ENCODE data around the gene SLC9A4.
"Not testable (repeated sequence)": the region's sequence is repeated elsewhere in the genome, so short reads cannot be mapped to it uniquely, and the experiment has no call there.

Gene SLC9A4

GRCh38 chr2:102558463-102558862 lies 85.4 kb downstream of the SLC9A4 start:
- H3K4me3 ChIP-seq (ENCODE audit: low read length), result no peak overlapping the region
- no peaks in the 10 kb centered on the region for H3K27me3 ChIP-seq (ENCODE audit: insufficient read depth, low read length)
- no peak overlapping the region for H3K9ac ChIP-seq (ENCODE audit: low read depth, low read length)
- no peak overlapping the region for H3K27ac ChIP-seq (ENCODE audit: low read length)
- no peaks in the 10 kb centered on the region for H3K4me1 ChIP-seq (ENCODE audit: insufficient read depth, low read length)
- no peaks in the 10 kb centered on the region for H3K9me3 ChIP-seq (ENCODE audit: insufficient read depth, low read depth, low read length)
- H3K36me3 ChIP-seq (ENCODE audit: insufficient read depth, low read depth, low read length), result no peaks in the 10 kb centered on the region

- peaks cover 13% of the 10 kb centered on the region for H3K9me3 ChIP-seq (ENCODE audit: insufficient read depth, low read depth, low read length)
- not testable (repeated sequence) for H3K36me3 ChIP-seq (ENCODE audit: insufficient read depth, low read depth, low read length); H3K4me1 ChIP-seq (ENCODE audit: insufficient read depth, low read length); H3K27me3 ChIP-seq (ENCODE audit: insufficient read depth, low read length); H3K4me3 ChIP-seq (ENCODE audit: low read length); H3K27ac ChIP-seq (ENCODE audit: low read length); H3K9ac ChIP-seq (ENCODE audit: low read depth, low read length)
Measured at GRCh38 chr2:102562542-102562941, 89.5 kb downstream of the SLC9A4 start.

DNA sequence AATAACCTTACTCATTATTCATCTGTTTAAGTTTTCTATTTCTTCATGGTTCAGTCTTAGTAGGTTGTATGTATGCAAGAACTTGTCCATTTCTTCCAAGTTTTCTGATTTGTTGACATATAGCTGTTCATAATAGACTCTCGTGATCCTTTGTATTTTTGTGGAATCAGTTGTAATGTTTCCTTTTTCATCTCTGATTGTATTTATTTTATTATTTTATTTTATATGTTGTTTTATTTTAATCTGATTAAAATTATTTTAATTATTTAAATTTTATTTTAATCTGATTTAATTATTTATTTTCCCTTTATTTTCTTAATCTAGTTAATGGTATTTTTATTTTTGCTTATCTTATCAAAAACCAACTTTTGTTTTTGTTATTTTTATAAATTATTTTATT lies 102.9 kb downstream of the SLC9A4 start:
- H3K9me3 ChIP-seq (ENCODE audit: insufficient read depth, low read depth, low read length), result peaks cover 11% of the 10 kb centered on the region; the same call in 1 of the 2 replicates
- H3K4me3 ChIP-seq (ENCODE audit: low read length), result no peak overlapping the region
- H3K27me3 ChIP-seq (ENCODE audit: insufficient read depth, low read length), result no peaks in the 10 kb centered on the region
- no peaks in the 10 kb centered on the region for H3K4me1 ChIP-seq (ENCODE audit: insufficient read depth, low read length)
- no peaks in the 10 kb centered on the region for H3K36me3 ChIP-seq (ENCODE audit: insufficient read depth, low read depth, low read length)
- no peak overlapping the region for H3K9ac ChIP-seq (ENCODE audit: low read depth, low read length)
- no peak overlapping the region for H3K27ac ChIP-seq (ENCODE audit: low read length)

DNA sequence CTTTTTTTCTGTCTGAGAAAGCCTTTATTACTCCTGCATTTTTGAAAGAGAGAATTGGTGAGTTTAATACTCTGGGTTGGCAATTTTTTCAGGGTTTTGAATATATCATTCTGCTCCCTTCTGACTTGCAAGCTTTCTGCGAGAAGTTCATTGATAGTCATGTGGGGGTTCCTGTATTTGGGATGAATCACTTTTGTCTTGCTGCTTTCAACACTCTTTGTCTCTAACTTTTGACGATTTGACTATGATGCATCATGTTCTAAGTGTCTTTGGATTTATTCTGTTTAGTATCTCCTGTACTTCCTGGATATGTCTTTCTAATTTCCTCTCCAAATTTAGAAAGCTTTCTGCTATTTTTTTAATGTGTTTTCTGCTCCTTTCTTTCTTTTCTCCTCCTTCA lies 105.3 kb downstream of the SLC9A4 start:
- Histone ChIP-seq H3K9me3 (ENCODE audit: insufficient read depth, low read depth, low read length) (peaks cover 7% of the 10 kb centered on the region; the same call in 1 of the 2 replicates), H3K4me1 (ENCODE audit: insufficient read depth, low read length) (no peaks in the 10 kb centered on the region), H3K9ac (ENCODE audit: low read depth, low read length) (no peak overlapping the region), H3K27ac (ENCODE audit: low read length) (no peak overlapping the region), H3K27me3 (ENCODE audit: insufficient read depth, low read length) (no peaks in the 10 kb centered on the region), H3K4me3 (ENCODE audit: low read length) (no peak overlapping the region), H3K36me3 (ENCODE audit: insufficient read depth, low read depth, low read length) (no peaks in the 10 kb centered on the region)

- H3K9me3 ChIP-seq (ENCODE audit: insufficient read depth, low read depth, low read length), result no peaks in the 10 kb centered on the region
- no peak overlapping the region for H3K4me3 ChIP-seq (ENCODE audit: low read length)
- no peaks in the 10 kb centered on the region for H3K27me3 ChIP-seq (ENCODE audit: insufficient read depth, low read length)
- no peak overlapping the region for H3K27ac ChIP-seq (ENCODE audit: low read length)
- H3K36me3 ChIP-seq (ENCODE audit: insufficient read depth, low read depth, low read length), result no peaks in the 10 kb centered on the region
- no peak overlapping the region for H3K9ac ChIP-seq (ENCODE audit: low read depth, low read length)
- peaks cover 3% of the 10 kb centered on the region; the same call in 1 of the 2 replicates for H3K4me1 ChIP-seq (ENCODE audit: insufficient read depth, low read length)
Measured at GRCh38 chr2:102581911-102582310, 108.9 kb downstream of the SLC9A4 start.

- no peak overlapping the region for H3K4me3 ChIP-seq (ENCODE audit: low read length)
- H3K27me3 ChIP-seq (ENCODE audit: insufficient read depth, low read length), result no peaks in the 10 kb centered on the region
- no peak overlapping the region for H3K27ac ChIP-seq (ENCODE audit: low read length)
- H3K9me3 ChIP-seq (ENCODE audit: insufficient read depth, low read depth, low read length), result no peaks in the 10 kb centered on the region
- no peak overlapping the region for H3K9ac ChIP-seq (ENCODE audit: low read depth, low read length)
- H3K4me1 ChIP-seq (ENCODE audit: insufficient read depth, low read length), result peaks cover 3% of the 10 kb centered on the region; the same call in 1 of the 2 replicates
- no peaks in the 10 kb centered on the region for H3K36me3 ChIP-seq (ENCODE audit: insufficient read depth, low read depth, low read length)
Measured at GRCh38 chr2:102582845-102583244, 109.8 kb downstream of the SLC9A4 start.

Measured in iPS-20b (cell line).